ENCODE results near the gene ATP6V1B1.
"Not testable (repeated sequence)": the region's sequence is repeated elsewhere in the genome, so short reads cannot be mapped to it uniquely, and the experiment has no call there.

ATP6V1B1 gene

GRCh38 chr2:70988726-70989648 lies 53.3 kb downstream of the ATP6V1B1 start:
- ATAC-seq (no peak), DNase-seq (no peak)
- H3K4me3 Mint-ChIP-seq: no peak overlapping the region
- peak overlapping the region; percentile 52 for H3K27ac Mint-ChIP-seq
- no peaks in the 10 kb centered on the region for H3K27me3 Mint-ChIP-seq
- H3K9me3 Mint-ChIP-seq: no peaks in the 10 kb centered on the region
- peaks cover 31% of the 10 kb centered on the region for H3K4me1 Mint-ChIP-seq
- H3K36me3 Mint-ChIP-seq (ENCODE audit: low read depth): peaks cover 28% of the 10 kb centered on the region

- H3K4me1 Mint-ChIP-seq: peaks cover 24% of the 10 kb centered on the region
- H3K4me3 Mint-ChIP-seq: no peak overlapping the region
- no peak for DNase-seq
- no peaks in the 10 kb centered on the region for H3K27me3 Mint-ChIP-seq
- no peak for ATAC-seq
- no peaks in the 10 kb centered on the region for H3K9me3 Mint-ChIP-seq
- H3K36me3 Mint-ChIP-seq (ENCODE audit: low read depth): peaks cover 29% of the 10 kb centered on the region
- no peak overlapping the region for H3K27ac Mint-ChIP-seq
These were observed 54.5 kb downstream of the ATP6V1B1 start for GRCh38 chr2:70990216-70990615.

- no peak overlapping the region for H3K4me3 Mint-ChIP-seq
- H3K9me3 Mint-ChIP-seq: no peaks in the 10 kb centered on the region
- DNase-seq (no peak), ATAC-seq (no peak)
- no peak overlapping the region for H3K27ac Mint-ChIP-seq
- peaks cover 22% of the 10 kb centered on the region for H3K36me3 Mint-ChIP-seq (ENCODE audit: low read depth)
- peaks cover 28% of the 10 kb centered on the region for H3K4me1 Mint-ChIP-seq
- no peaks in the 10 kb centered on the region for H3K27me3 Mint-ChIP-seq
These were observed 55.4 kb downstream of the ATP6V1B1 start for GRCh38 chr2:70991142-70991541.

- Mint-ChIP-seq H3K9me3 (no peaks in the 10 kb centered on the region), H3K4me3 (no peak overlapping the region), H3K27me3 (no peaks in the 10 kb centered on the region), H3K4me1 (peaks cover 28% of the 10 kb centered on the region), H3K36me3 (ENCODE audit: low read depth) (peaks cover 16% of the 10 kb centered on the region), H3K27ac (peak overlapping the region; percentile 54)
- DNase-seq: no peak
- no peak for ATAC-seq
These were observed 56.0 kb downstream of the ATP6V1B1 start for GRCh38 chr2:70991742-70992141.

GRCh38 chr2:70992945-70993853 lies 57.5 kb downstream of the ATP6V1B1 start:
- ATAC-seq (no peak), DNase-seq (no peak)
- H3K9me3 Mint-ChIP-seq: no peaks in the 10 kb centered on the region
- H3K36me3 Mint-ChIP-seq (ENCODE audit: low read depth): peaks cover 15% of the 10 kb centered on the region
- H3K4me3 Mint-ChIP-seq: peak overlapping the region; percentile 97
- H3K27me3 Mint-ChIP-seq: no peaks in the 10 kb centered on the region
- peaks cover 28% of the 10 kb centered on the region for H3K4me1 Mint-ChIP-seq
- peak overlapping the region; percentile 96 for H3K27ac Mint-ChIP-seq

GRCh38 chr2:70994009-70994698 lies 58.5 kb downstream of the ATP6V1B1 start:
- no peaks in the 10 kb centered on the region for H3K27me3 Mint-ChIP-seq
- peaks cover 28% of the 10 kb centered on the region for H3K4me1 Mint-ChIP-seq
- DNase-seq (peak; percentile 67), ATAC-seq (peak; percentile 33)
- H3K9me3 Mint-ChIP-seq: no peaks in the 10 kb centered on the region
- H3K36me3 Mint-ChIP-seq (ENCODE audit: low read depth): peaks cover 15% of the 10 kb centered on the region
- H3K27ac Mint-ChIP-seq: peak overlapping the region; percentile 96
- peak overlapping the region; percentile 97 for H3K4me3 Mint-ChIP-seq

GRCh38 chr2:70994699-70995425 lies 59.2 kb downstream of the ATP6V1B1 start, which contains the start of gene TEX261:
TSS of gene TEX261 (minus strand) at chr2:70994873. CDS start at chr2:70994757, 116 bp downstream.
- ATAC-seq: peak; percentile 99
- Mint-ChIP-seq H3K27ac (peak within 1 kb of the TSS; percentile 96), H3K36me3 (ENCODE audit: low read depth) (peaks cover 15% of the 10 kb centered on the region), H3K27me3 (no peaks in the 10 kb centered on the region), H3K4me3 (peak within 1 kb of the TSS; percentile 97), H3K9me3 (no peaks in the 10 kb centered on the region), H3K4me1 (peaks cover 30% of the 10 kb centered on the region)
- DNase-seq: peak; percentile 93

- Mint-ChIP-seq H3K4me3 (peak overlapping the region; percentile 82), H3K27ac (peak overlapping the region; percentile 27), H3K9me3 (no peaks in the 10 kb centered on the region), H3K36me3 (ENCODE audit: low read depth) (peaks cover 15% of the 10 kb centered on the region), H3K4me1 (peaks cover 30% of the 10 kb centered on the region), H3K27me3 (no peaks in the 10 kb centered on the region)
- DNase-seq (peak; percentile 44), ATAC-seq (peak; percentile 45)
These were observed 59.7 kb downstream of the ATP6V1B1 start for GRCh38 chr2:70995426-70995729.

GRCh38 chr2:70998885-70999284 lies 63.2 kb downstream of the ATP6V1B1 start:
- H3K27ac Mint-ChIP-seq; DNase-seq; H3K9me3 Mint-ChIP-seq; H3K4me3 Mint-ChIP-seq; ATAC-seq; H3K36me3 Mint-ChIP-seq (ENCODE audit: low read depth); H3K27me3 Mint-ChIP-seq: not testable (repeated sequence)
- H3K4me1 Mint-ChIP-seq: peaks cover 23% of the 10 kb centered on the region

GRCh38 chr2:70999362-70999761 lies 63.7 kb downstream of the ATP6V1B1 start:
- Mint-ChIP-seq H3K27me3 (peaks cover 3% of the 10 kb centered on the region), H3K27ac (no peak overlapping the region), H3K4me3 (no peak overlapping the region), H3K36me3 (ENCODE audit: low read depth) (no peaks in the 10 kb centered on the region), H3K4me1 (peaks cover 20% of the 10 kb centered on the region), H3K9me3 (no peaks in the 10 kb centered on the region)
- DNase-seq (no peak), ATAC-seq (no peak)

GRCh38 chr2:70999931-71000330 lies 64.2 kb downstream of the ATP6V1B1 start:
- not testable (repeated sequence) for H3K36me3 Mint-ChIP-seq (ENCODE audit: low read depth); H3K4me3 Mint-ChIP-seq

GRCh38 chr2:71000780-71001591 lies 65.3 kb downstream of the ATP6V1B1 start:
- H3K9me3 Mint-ChIP-seq: no peaks in the 10 kb centered on the region
- H3K4me1 Mint-ChIP-seq: peaks cover 13% of the 10 kb centered on the region
- DNase-seq (peak; percentile 85), ATAC-seq (peak; percentile 89)
- peak overlapping the region; percentile 76 for H3K4me3 Mint-ChIP-seq
- H3K27me3 Mint-ChIP-seq: peaks cover 7% of the 10 kb centered on the region
- H3K27ac Mint-ChIP-seq: peak overlapping the region; percentile 83
- H3K36me3 Mint-ChIP-seq (ENCODE audit: low read depth): no peaks in the 10 kb centered on the region

More at GRCh38 chr2:70999931-71000330, 64.2 kb downstream of the ATP6V1B1 start:
- peaks cover 20% of the 10 kb centered on the region for H3K4me1 Mint-ChIP-seq
- H3K27me3 Mint-ChIP-seq, H3K9me3 Mint-ChIP-seq, ATAC-seq, H3K27ac Mint-ChIP-seq, DNase-seq: not testable (repeated sequence)

GRCh38 chr2:71001592-71001927 lies 65.9 kb downstream of the ATP6V1B1 start:
- DNase-seq (no peak), ATAC-seq (no peak)
- Mint-ChIP-seq H3K27ac (no peak overlapping the region), H3K27me3 (peaks cover 7% of the 10 kb centered on the region), H3K9me3 (no peaks in the 10 kb centered on the region), H3K4me3 (no peak overlapping the region), H3K4me1 (peaks cover 12% of the 10 kb centered on the region), H3K36me3 (ENCODE audit: low read depth) (no peaks in the 10 kb centered on the region)
